ENCODE results near the gene VPS35L.
"Not testable (repeated sequence)": the region's sequence is repeated elsewhere in the genome, so short reads cannot be mapped to it uniquely, and the experiment has no call there.

VPS35L gene

DNA sequence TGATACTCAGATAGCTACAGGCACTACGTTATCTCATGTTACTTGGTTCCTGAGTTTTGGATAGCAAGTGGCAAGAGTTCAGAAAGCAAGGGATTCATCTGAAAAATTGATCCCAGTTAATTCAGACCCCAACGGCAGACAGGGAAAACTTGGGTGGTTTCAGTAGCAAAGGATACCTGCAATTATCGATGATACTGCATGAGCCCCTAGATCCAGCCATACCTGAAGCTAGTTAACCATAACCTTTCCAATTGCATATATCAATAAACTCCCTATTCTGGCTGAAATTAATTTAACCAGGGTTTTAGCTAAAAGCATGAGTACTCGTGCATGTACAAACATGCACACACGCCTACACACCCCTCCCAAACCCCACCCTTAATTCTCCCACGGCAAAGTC lies 158.2 kb downstream of the VPS35L start:
- DNase-seq = no peak

DNA sequence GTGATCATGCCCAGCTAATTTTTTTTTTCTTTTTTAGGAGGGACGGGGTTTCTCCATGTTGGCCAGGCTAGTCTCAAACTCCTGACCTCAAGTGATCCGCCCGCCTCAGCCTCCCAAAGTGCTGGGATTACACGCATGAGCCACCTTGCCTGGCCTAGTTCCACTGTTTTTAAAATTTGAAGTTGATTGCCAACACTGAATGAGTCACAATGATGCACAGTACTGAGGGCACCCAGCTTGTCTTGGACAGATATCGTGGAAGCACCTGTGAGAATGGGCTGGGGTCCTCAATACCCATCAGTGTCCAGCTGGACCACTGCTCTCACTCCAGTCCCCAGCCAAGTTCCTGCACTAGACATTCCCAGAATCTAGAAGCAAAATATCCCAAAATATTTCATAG lies 160.1 kb downstream of the VPS35L start:
- no peak for DNase-seq

DNA sequence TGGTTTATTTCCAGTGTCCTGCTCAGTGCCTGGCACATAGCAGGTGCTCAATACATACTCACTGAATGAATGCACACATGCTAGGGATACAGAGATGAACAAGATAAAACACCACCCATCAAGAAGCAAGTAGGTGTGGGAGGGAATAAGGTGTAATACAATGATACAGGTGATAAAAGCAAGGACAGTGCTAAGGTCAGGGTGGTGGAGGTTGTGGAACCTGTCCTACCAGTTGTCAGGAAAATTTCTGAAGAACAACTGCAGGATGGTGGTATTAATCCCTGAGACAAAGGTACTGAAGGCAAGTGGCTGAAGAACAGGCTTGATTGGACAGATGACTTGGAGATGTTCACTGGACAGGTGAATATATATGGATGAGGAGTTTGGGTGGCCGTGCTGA lies 160.7 kb downstream of the VPS35L start:
- DNase-seq = no peak

DNA sequence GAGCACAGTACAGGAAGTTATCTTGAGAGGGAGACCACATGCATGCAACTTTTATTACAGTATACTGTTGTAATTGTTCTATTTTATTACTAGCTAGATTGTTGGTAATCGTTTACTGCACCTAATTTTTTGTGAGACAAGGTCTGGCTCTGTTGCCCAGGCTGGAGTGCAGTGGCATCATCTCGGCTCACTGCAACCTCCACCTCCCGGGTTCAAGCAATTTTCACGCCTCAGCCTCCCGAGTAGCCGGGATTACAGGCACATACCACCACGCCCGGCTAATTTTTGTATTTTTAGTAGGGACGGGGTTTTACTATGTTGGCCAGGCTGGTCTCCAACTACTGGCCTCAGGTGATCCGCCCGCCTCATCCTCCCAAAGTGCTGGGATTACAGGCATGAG lies 161.2 kb downstream of the VPS35L start:
- not testable (repeated sequence) for DNase-seq

DNA sequence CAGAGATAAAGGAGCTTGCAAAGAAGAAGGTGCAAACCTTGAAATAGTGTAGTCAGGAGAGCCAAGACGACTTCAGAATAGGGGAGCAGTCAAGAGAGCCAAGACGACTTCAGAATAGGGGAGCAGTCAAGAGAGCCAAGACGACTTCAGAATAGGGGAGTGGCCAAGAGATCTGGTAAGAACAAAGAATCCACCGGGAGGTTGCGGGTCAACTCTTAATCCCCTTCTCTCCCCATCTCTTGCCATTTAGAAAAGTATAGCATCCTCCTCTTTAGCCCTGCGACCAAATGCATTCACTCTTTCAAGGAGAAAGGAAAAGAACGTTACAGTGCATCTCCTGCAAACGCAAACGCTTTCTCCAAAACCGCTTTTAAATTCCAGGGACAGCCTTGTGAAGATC lies 161.8 kb downstream of the VPS35L start:
- DNase-seq = peak; percentile 57

DNA sequence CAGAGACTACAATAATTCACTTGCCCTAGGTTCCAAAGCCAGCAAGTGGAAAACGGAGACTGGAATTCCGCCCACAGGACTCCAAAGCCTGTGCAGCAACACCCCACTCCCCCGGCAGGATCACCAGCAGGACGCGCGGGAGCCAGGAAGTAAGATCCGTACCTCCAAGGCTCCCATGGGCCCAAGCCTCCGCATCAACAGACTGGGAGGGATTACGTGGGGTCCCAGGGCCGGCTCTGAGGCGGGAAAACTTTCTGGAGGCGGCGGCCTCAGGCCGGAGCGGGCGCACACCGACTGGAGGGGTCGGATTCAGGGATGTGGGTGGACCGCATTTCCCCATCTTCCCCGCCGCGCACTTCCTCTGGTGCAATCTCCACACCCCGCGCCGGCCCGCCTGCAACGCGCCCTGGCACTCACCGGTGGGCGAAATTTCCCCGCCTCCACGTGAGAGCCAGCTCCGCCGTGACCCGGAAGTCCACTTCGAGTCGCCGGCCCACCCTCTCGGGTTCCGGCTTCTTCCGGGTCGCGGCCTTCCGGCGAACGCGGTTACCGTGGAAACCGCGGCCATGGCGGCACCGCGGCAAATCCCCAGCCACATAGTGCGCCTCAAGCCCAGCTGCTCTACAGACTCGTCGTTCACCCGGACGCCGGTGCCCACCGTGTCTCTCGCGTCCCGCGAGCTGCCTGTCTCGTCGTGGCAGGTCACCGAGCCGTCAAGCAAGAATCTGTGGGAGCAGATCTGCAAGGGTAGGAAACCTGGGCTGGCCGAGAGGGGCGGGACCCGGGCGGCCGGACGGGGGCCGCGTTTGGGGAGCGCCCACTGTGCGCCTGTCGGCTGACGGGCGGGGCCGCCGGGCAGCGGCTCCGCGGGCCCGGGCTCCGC lies 162.5 kb downstream of the VPS35L start, which contains the start of the genes IQCK and KNOP1:
TSS of gene IQCK (plus strand) at position 531 of the 883 bp plus-strand sequence. CDS start at position 567, 36 bp downstream.
TSS of gene KNOP1 (minus strand) at position 487 of the 883 bp plus-strand sequence. CDS start 3,192 bp downstream, outside the sequence.
- peak; percentile 96 for DNase-seq

DNA sequence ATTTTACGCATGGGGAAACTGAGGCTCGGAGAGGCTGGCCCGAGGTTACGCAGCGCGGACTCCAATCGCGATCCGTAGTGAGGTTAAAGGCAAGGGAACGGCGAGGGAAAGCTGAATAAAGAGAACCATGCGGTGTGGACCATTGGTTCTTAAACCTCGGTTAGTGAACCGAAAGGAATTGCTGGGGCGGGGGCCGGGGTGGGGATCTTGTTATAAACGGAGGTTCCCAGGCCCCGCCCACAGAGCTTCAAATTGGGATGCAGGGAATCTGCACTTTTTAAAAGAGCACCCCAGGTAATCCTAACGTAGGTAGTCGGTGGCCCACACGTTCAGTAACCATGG lies 163.1 kb downstream of the VPS35L start:
- DNase-seq = no peak

DNA sequence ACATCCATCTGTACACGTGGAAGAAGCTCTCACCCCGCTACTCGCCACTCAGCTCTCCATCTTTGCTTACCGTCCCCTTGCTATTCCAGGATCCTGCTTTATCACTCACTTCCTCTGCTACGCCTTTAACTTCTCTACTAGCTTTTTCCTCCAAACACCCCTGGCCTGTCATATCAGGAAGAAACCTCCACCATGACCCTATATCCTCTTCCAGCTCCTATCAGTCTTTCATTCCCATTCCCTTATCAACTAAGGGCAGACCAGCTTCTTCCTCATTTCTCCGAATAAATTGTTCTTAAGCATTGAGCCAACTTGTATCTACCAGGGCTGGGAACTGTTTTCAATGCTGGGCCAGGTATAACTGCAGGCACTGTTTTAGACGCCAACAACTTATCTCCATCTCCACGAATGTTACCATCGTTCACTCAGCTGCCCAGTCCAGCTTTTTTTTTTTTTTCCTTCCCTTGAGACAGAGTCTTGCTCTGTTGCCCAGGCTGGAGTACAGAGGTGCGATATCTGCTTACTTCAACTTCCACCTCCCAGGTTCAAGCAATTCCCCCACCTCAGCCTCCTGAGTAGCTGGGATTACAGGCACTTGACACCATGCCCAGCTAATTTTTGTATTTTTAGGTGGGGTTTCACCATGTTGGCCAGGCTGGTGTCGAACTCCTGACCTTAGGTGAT lies 166.9 kb downstream of the VPS35L start:
- DNase-seq = peak; percentile 71

DNA sequence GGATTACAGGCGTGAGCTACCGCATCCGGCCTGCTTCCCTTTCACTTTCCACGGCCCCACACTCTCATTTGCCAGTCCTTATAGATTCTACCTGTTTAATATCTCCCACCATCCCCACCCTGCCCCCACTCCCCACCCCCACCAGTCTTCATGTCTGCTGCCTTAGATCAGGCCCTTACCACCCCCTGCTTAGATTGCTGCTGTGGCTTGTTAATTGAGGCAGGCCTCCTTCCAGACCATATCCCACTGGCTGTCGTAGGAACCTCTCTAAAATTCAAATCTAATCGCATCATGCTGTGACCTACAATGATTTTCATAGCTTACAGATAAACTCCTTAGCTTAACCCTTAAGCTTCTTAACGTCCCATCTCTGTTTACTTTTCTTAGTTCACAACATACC lies 167.5 kb downstream of the VPS35L start:
- no peak for DNase-seq

DNA sequence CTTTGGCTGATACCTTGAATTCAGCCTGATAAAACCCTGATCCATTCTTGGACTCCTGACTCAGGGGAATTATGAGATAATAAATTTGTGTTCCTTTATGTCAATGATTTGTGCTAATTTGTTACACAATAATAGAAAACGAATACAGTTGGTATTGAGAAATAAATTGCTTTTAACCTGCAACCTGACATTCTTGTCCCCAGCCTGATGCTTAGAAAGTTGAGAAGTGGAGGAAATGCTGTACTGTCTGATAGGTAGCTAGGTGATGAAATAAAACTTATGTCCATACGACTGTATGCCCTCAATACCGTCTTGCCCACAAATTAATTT lies 173.1 kb downstream of the VPS35L start:
- DNase-seq = no peak

DNA sequence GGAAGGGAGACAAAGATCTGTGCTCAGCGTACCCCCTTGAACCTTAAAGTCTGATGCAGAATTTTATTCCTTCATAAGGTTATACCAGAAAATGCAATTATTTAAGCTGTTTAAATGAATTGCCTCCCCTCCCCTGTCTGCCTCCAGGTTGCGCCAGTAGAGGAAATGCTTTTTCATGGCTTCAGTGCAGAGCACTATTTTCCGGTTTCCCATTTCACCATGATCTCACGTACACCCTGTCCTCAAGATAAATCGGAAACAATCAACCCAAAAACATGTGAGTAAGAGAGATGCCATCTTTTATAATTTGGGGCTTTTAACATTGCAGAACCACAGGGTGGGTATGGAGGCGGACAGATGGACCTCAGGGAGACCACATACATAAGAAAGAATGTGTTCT lies 178.0 kb downstream of the VPS35L start:
- no peak for DNase-seq

DNA sequence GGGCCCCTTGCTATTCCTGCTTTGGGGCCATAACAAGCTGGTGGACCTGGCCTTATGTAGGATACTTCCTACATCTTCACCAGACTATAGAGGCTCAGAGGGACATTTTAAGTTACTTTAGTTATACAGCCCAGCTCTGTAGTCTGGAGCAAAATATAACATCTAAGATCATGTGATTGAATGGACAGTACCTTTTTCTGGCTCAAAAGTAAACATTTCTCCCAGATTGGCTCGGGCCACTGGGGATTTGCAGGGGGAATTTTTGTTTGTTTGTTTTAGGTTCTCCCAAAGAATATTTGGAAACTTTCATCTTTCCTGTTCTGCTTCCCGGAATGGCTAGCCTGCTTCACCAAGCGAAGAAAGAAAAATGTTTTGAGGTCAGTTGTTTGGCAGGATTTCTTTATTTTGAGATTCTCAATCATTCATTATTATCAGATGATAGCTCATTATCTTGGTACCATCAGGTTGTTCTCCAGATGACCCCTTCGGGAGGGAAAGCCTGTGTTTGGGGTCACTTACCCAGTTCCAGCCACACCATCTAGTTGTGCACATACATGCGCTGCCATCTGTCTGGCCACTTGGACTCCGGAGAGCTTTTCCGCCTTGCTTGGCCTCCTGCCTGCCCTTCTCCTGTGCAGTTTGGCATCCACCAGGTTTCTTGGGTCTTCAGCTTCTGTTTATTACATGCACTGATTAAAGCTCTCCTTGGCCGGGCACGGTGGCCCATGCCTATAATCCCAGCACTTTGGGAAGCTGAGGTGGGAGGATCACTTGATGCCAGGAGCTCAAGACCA lies 179.8 kb downstream of the VPS35L start:
- DNase-seq = no peak

DNA sequence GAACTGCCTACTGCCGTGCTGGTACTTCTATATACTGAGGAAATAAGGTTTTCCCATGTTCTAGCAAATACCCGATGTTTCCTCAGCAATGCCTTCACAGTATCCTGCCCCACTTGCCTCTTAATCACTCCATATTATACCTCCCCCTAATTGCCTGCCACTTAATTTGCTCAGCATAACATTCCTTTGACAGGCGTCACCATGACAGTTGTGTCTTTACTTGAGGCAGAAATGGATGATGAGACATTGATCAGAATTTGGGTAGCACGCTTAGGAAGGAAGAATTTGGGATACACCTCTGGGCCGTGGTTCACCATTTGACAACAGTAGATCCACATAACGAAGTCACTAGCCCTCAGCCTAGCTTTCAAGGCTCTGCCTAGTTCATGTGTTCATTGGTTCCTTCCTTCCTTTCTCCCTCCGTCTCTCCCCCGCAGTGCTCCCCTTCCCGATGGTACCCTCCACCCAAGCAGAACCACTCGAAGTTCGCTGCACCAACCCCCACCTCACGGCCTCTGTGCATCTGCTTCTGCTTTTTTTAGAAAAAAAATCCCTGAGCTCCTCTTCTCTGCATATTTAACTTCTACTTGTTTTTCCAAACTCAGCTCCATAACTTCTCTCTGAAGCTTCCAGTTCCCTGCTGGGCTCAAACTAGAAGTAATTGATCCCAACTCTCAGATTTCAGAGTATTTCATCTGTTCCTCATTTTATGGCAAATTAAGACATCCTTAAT lies 182.0 kb downstream of the VPS35L start:
- peak; percentile 11 for DNase-seq

DNA sequence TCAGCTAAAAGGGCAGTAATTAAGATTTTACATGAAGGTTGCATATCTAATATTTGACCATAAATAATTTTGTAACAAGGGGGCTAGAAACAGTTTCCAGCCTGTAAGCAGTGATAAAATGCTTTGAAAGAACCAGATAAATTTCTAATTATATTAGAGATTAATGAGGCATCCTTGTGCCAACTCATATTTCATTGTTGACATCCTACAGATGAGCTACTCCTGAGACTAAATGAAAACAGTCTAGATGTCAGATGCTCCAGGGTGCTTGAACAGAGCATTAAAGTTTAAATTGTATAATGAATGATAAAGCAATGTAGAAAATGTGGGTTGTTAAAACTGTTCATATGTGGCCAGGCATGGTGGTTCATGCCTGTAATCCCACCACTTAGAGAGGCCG lies 185.9 kb downstream of the VPS35L start:
- DNase-seq = no peak

DNA sequence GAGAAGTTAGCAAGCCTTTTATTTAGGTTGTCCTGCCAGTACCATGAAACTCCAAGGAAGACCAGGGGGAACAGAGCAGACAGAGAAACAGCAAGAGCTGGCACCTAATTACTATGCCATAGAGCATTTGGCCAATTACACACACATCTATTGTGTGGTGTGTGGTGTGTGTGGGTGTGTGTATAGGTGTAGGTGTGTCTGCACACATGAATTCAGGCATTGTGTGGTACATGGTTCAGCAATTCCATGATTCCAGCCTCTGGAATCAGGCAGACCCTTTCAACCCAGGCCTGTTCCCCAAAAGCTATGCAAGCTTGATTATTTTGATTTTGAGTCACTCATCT lies 188.3 kb downstream of the VPS35L start:
- no peak for DNase-seq

DNA sequence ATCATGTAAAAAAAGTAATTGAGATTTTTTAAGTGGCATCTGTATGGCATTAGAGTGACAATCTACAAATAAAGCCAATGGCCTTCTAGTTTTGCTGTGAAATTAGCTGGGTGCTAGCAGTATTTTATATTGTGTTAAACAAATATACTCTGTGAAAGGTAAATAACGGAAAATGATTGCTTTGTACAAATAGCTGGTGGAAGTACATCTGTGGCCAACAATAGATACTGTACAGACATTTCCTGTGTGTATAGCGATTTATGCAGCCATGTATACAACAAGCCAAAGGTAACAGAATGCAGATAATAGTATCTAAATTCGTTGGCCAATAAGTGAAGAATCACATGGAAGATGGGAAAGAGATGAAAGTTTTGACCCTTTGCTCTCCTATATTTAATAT lies 189.2 kb downstream of the VPS35L start:
- no peak for DNase-seq

DNA sequence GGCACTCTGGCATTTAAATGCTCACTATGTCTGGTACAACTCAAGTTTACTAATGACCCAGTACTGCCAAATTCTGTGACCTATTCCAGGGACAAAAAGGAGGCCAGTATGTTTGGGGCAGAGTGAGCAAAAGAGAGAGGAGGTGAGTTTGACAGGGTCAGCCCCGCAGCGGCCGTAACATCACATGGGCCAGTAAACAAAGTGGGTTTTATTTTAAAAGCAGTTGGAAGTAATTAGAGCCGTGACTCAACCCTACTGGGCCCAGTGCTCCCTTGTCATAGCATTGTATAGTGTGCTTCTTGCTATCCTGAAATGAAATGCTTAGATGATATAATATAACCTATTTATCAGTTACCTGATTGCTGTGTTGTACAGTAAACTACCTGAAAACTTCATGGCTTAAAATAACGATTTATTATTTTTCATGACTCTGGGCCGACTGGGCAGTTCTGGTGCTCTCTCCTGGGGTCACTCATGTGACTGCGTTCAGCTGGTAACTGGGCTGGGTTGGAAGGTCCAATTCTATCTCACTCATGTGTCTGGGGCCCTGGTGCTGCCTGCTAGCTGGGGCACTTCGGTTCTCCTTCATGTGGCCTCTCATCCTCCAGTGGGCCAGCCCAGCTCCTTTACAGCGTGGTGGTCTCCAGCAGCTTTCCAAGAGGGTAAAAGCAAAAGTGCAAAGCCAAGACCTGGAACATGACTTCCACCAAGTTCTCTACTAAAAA lies 189.9 kb downstream of the VPS35L start:
- DNase-seq = no peak

DNA sequence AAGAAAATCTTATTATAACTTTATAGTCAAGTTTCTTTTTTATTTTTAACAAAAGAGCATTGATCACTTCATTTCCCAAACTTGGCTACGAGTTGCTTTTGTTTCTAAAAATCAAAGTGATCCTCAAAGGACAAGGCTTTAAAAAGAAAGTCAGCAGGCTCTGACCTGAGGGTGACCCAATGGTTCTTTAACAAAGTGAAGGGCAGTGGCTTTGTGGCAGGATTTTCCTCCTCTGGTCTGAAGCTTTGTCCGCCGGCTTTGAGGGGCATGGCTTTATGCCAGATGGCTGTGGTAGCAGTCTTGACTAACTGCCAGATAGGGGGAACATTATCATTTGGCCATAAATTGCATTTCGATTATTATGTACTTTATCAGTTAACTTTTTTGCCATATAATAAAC lies 191.1 kb downstream of the VPS35L start:
- DNase-seq = peak; percentile 58

DNA sequence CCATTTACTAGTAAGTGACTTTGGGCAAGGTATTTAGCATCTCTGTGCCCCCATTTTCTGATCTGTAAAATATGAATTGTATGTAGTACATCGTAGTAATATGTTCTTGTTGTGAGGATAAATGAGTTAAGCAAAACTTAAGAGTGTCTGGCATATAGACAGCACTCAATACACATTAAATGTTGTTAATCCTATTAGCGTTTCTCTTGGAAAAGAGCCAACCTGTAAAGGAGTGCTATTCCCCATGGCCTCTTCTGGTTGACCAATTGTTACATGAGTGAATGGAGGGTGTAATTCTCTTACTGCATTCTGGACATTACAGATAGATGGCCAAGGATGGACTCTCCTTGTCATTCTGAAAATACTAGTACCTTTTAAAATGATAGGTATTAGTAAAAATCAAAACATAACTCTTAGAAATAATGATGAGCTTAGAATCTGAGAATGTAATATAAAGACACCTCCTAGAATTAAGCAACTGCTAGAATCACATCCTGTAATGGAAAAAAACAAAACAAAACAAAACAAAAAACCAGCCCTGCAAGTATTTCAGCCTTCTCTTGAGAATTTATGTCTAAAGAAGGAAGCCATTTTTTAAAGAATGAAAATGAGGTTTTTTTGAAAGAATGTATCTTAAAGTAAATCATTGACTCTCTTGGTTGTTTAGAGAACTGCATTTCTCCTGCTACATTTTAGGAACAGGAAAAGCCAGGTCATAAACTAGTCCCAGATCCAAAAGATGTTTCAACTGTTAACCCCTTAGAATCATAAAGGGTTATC lies 193.1 kb downstream of the VPS35L start:
- DNase-seq = no peak

DNA sequence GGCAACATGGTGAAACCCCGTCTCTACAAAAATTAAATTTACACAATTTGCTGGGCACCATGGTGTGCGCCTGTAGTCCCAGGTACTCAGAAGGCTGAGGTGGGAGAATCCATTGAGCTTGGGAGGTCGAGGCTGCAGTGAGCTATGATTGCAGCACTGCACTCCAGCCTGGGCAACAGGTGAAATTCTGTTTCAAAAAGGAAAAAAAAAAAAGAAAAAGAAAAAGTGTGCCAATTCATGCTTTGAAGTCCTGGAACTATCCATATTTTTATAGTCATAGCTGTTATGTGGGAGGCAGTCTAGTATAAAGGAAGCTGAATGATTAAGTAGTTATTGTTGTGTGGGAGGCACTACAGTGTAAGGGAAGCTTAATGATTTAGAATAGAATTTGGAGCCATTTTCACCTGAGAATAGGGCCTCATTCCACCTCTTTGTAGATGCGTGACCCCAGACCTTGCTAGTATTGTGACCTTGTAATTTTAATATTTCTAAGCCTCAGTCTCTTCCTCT lies 194.1 kb downstream of the VPS35L start:
- no peak for DNase-seq
